Neutrophil (primary cell): ENCODE results near the gene GPR139.

Experiments used
- H3K27ac ChIP-seq: fragments of 200-600 bp; sonication (generic); 2 replicates; pipeline ENCODE4 v1.5.1; 2016; ENCODE audit warnings: mild to moderate bottlenecking, moderate library complexity
- H3K27me3 ChIP-seq: fragments of 200-600 bp; sonication (generic); 2 replicates; pipeline ENCODE4 v1.6.0; 2016; ENCODE audit warnings: mild to moderate bottlenecking
- H3K36me3 ChIP-seq: fragments of 200-600 bp; sonication (generic); 2 replicates; pipeline ENCODE4 v1.5.1; 2017
- H3K4me1 ChIP-seq, 2 experiments: fragments of 200-600 bp in 1 of 2; sonication (generic) in 1 of 2; 1 replicate in 1 of 2; 2 replicates in 1 of 2; pipeline versions ENCODE4 v1.5.1 to v1.6.1; 2013 to 2016; ENCODE audit warnings: low read depth in 1 of 2, low read length in 1 of 2, mild to moderate bottlenecking in 1 of 2, moderate library complexity in 1 of 2; ENCODE audit not compliant: control insufficient read depth in 1 of 2, insufficient read depth in 1 of 2
- H3K4me3 ChIP-seq, 2 experiments: fragments of 200-600 bp in 1 of 2; sonication (generic) in 1 of 2; 1 replicate in 1 of 2; 2 replicates in 1 of 2; pipeline ENCODE4 v1.5.1; 2013 to 2016; ENCODE audit warnings: low read depth in 1 of 2, low read length in 1 of 2, mild to moderate bottlenecking in 1 of 2, moderate library complexity in 1 of 2
- H3K9me3 ChIP-seq: fragments of 200-600 bp; sonication (generic); 2 replicates; pipeline ENCODE4 v1.5.1; 2016
- TF ChIP-seq, protein P1 (sequence below): fragments of 200-600 bp; sonication (generic); IDR thresholded peaks from 2 replicates; pipeline ENCODE4 v1.5.1; 2016; ENCODE audit warnings: antibody characterized with exemption

The GPR139 gene

GRCh38 chr16:20089246-20089965 is 15.7 kb upstream of the GPR139 start:
- H3K4me3 ChIP-seq = no peak overlapping the region
- TF ChIP-seq, protein P1, sequence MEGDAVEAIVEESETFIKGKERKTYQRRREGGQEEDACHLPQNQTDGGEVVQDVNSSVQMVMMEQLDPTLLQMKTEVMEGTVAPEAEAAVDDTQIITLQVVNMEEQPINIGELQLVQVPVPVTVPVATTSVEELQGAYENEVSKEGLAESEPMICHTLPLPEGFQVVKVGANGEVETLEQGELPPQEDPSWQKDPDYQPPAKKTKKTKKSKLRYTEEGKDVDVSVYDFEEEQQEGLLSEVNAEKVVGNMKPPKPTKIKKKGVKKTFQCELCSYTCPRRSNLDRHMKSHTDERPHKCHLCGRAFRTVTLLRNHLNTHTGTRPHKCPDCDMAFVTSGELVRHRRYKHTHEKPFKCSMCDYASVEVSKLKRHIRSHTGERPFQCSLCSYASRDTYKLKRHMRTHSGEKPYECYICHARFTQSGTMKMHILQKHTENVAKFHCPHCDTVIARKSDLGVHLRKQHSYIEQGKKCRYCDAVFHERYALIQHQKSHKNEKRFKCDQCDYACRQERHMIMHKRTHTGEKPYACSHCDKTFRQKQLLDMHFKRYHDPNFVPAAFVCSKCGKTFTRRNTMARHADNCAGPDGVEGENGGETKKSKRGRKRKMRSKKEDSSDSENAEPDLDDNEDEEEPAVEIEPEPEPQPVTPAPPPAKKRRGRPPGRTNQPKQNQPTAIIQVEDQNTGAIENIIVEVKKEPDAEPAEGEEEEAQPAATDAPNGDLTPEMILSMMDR = no peak
- H3K4me1 ChIP-seq = no peaks in the 10 kb centered on the region
- H3K36me3 ChIP-seq = no peaks in the 10 kb centered on the region
- H3K27ac ChIP-seq = no peak overlapping the region
- no peaks in the 10 kb centered on the region for H3K9me3 ChIP-seq
- no peaks in the 10 kb centered on the region for H3K27me3 ChIP-seq

DNA sequence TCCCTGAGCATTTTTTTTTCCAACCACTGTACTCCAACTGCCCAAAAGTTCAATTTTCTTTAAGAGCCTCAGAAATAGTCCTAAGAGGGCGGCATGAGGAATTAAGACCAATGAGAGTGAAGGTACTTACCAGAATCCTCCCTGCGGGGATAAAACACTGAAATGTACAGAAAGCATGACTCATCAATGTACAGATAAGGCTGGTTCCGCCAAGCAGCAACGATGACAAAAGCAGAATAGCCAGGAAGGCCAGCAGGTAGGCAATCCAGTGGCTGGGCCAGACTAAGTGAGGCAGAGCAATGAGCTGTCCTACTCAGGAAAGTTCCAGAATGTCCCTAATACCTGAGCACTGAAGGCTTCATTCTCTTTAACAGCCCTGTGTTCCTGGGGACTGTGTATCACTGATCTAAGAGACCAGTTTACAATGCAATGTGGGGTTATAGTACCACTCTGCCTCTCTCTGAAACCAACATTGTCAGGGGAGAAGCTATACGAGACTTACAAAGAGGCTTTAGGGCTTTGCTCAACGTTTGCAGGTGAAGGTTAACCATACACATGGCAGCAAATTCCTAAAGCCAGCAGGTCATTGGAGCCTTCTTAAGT is 11.0 kb upstream of the GPR139 start:
- H3K36me3 ChIP-seq = no peaks in the 10 kb centered on the region
- TF ChIP-seq, protein P1 = no peak
- no peak overlapping the region for H3K4me3 ChIP-seq
- no peaks in the 10 kb centered on the region for H3K9me3 ChIP-seq
- no peaks in the 10 kb centered on the region for H3K4me1 ChIP-seq
- H3K27me3 ChIP-seq = no peaks in the 10 kb centered on the region
- no peak overlapping the region for H3K27ac ChIP-seq

GRCh38 chr16:20079106-20079505 is 5.4 kb upstream of the GPR139 start:
- H3K36me3 ChIP-seq = no peaks in the 10 kb centered on the region
- no peaks in the 10 kb centered on the region for H3K4me1 ChIP-seq
- H3K27me3 ChIP-seq = peaks cover 31% of the 10 kb centered on the region
- no peaks in the 10 kb centered on the region for H3K9me3 ChIP-seq
- TF ChIP-seq, protein P1 = no peak
- H3K4me3 ChIP-seq = no peak overlapping the region
- H3K27ac ChIP-seq = no peak overlapping the region

DNA sequence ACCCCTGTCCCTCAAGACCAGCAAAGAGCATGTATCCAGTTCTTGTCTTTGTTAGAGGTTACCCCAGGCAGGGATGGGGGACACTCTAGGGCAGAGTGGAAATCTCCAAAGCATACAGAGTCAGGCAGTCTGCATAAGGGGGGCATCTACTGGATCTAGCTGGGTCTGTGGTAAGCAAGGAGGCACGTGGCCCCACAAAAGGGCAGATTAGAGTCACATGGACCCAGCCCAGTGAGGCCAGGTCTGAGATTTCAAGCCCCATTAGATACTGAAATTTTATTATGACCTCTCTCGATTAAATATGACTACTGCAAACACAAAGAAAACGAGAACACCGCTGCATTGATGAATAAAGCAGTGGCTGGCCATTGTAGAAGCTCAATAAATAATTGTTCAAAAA is 1.6 kb upstream of the GPR139 start:
- Histone ChIP-seq H3K4me3 (no peak overlapping the region), H3K27ac (no peak overlapping the region), H3K9me3 (no peaks in the 10 kb centered on the region), H3K27me3 (peaks cover 60% of the 10 kb centered on the region), H3K36me3 (no peaks in the 10 kb centered on the region), H3K4me1 (no peaks in the 10 kb centered on the region)
- TF ChIP-seq, protein P1 = no peak

GRCh38 chr16:20074099-20074991 is 655 bp upstream of the GPR139 start:
- Histone ChIP-seq H3K9me3 (no peaks in the 10 kb centered on the region), H3K36me3 (no peaks in the 10 kb centered on the region), H3K4me1 (no peaks in the 10 kb centered on the region), H3K4me3 (no peak overlapping the region), H3K27me3 (peaks cover 60% of the 10 kb centered on the region), H3K27ac (no peak overlapping the region)
- TF ChIP-seq, protein P1 = no peak
